ENCODE measurements around the gene ARCN1.

GRCh38 chr11:118605116-118605867 lies 33.1 kb downstream of the ARCN1 start:
- no peak for TF ChIP-seq GATA2 (IDR thresholded peaks at IDR 0.05; ENCODE audit: low read depth, low read length)
- no peak for TF ChIP-seq GATA3 (IDR thresholded peaks at IDR 0.05; ENCODE audit: low read depth, low read length)
